ENCODE measurements around the gene PEX7. TPM values are rescaled to one million over a fixed set of nuclear protein-coding genes. Genes with fewer than 3 reads are reported as not detected.
"Not testable (repeated sequence)": the region's sequence is repeated elsewhere in the genome, so short reads cannot be mapped to it uniquely, and the experiment has no call there.

PEX7 gene
- polyA plus RNA-seq, 3 donors, result 9.9 to 14.1 (median 12.6) TPM

- no peak for DNase-seq (ENCODE audit: extremely low read depth in 1 of 11, low read depth in 9 of 11, low spot score in 4 of 11)
Observed at GRCh38 chr6:136923116-136923953, 100.9 kb downstream of the PEX7 start.

GRCh38 chr6:136923954-136924673 lies 101.7 kb downstream of the PEX7 start:
- DNase-seq (ENCODE audit: extremely low read depth in 1 of 11, low read depth in 9 of 11, low spot score in 4 of 11), result no peak

- no peak for DNase-seq (ENCODE audit: extremely low read depth in 1 of 11, low read depth in 9 of 11, low spot score in 4 of 11)
Observed at GRCh38 chr6:136926383-136926782, 104.0 kb downstream of the PEX7 start.

- no peak for DNase-seq (ENCODE audit: extremely low read depth in 1 of 11, low read depth in 9 of 11, low spot score in 4 of 11)
Observed at GRCh38 chr6:136927292-136927691, 104.9 kb downstream of the PEX7 start.

GRCh38 chr6:136930528-136930927 lies 108.1 kb downstream of the PEX7 start:
- DNase-seq (ENCODE audit: extremely low read depth in 1 of 11, low read depth in 9 of 11, low spot score in 4 of 11), result no peak

- no peak for DNase-seq (ENCODE audit: extremely low read depth in 1 of 11, low read depth in 9 of 11, low spot score in 4 of 11)
Observed at GRCh38 chr6:136932599-136932998, 110.2 kb downstream of the PEX7 start.

- no peak for DNase-seq (ENCODE audit: extremely low read depth in 1 of 11, low read depth in 9 of 11, low spot score in 4 of 11)
Observed at GRCh38 chr6:136945072-136945471, 122.7 kb downstream of the PEX7 start.

GRCh38 chr6:136945711-136946121 lies 123.3 kb downstream of the PEX7 start:
- no peak for DNase-seq (ENCODE audit: extremely low read depth in 1 of 11, low read depth in 9 of 11, low spot score in 4 of 11)

GRCh38 chr6:136947037-136947436 lies 124.6 kb downstream of the PEX7 start:
- no peak for DNase-seq (ENCODE audit: extremely low read depth in 1 of 11, low read depth in 9 of 11, low spot score in 4 of 11)

GRCh38 chr6:136949957-136950356 lies 127.6 kb downstream of the PEX7 start:
- DNase-seq (ENCODE audit: extremely low read depth in 1 of 11, low read depth in 9 of 11, low spot score in 4 of 11), result not testable (repeated sequence)

- no peak for DNase-seq (ENCODE audit: extremely low read depth in 1 of 11, low read depth in 9 of 11, low spot score in 4 of 11)
Observed at GRCh38 chr6:136950436-136951126, 128.2 kb downstream of the PEX7 start.

GRCh38 chr6:136952714-136953260 lies 130.4 kb downstream of the PEX7 start:
- no peak for DNase-seq (ENCODE audit: extremely low read depth in 1 of 11, low read depth in 9 of 11, low spot score in 4 of 11)

GRCh38 chr6:136955123-136955522 lies 132.7 kb downstream of the PEX7 start:
- DNase-seq (ENCODE audit: extremely low read depth in 1 of 11, low read depth in 9 of 11, low spot score in 4 of 11), result no peak

GRCh38 chr6:136956590-136957544 lies 134.5 kb downstream of the PEX7 start:
- peak in 1 of 11 donors; percentile 9 for DNase-seq (ENCODE audit: extremely low read depth in 1 of 11, low read depth in 9 of 11, low spot score in 4 of 11)

GRCh38 chr6:136958168-136958567 lies 135.8 kb downstream of the PEX7 start:
- DNase-seq (ENCODE audit: extremely low read depth in 1 of 11, low read depth in 9 of 11, low spot score in 4 of 11), result no peak

GRCh38 chr6:136959471-136959891 lies 137.1 kb downstream of the PEX7 start:
- DNase-seq (ENCODE audit: extremely low read depth in 1 of 11, low read depth in 9 of 11, low spot score in 4 of 11), result no peak

GRCh38 chr6:136959935-136960334 lies 137.5 kb downstream of the PEX7 start:
- not testable (repeated sequence) for DNase-seq (ENCODE audit: extremely low read depth in 1 of 11, low read depth in 9 of 11, low spot score in 4 of 11)

GRCh38 chr6:136960781-136961180 lies 138.4 kb downstream of the PEX7 start:
- DNase-seq (ENCODE audit: extremely low read depth in 1 of 11, low read depth in 9 of 11, low spot score in 4 of 11), result no peak

Measured in renal cortex interstitium (tissue), 11 donors.